GM12891 (cell line): ENCODE measurements around the gene DDAH2.

Experiments
- POLR2A ChIP-seq: IDR thresholded peaks from 2 replicates; pipeline ENCODE4 v1.6.1; 2011; ENCODE audit warnings: low read depth, low read length, control low read depth
- POLR2AphosphoS5 ChIP-seq: IDR thresholded peaks from 2 replicates; pipeline ENCODE4 v1.6.1; 2011; ENCODE audit warnings: low read depth, low read length, control low read depth
- POU2F2 ChIP-seq: IDR thresholded peaks from 2 replicates; pipeline ENCODE4 v1.6.1; 2011; ENCODE audit warnings: low read depth, mild to moderate bottlenecking, control low read depth, low read length, moderate library complexity
- SPI1 ChIP-seq: IDR thresholded peaks from 2 replicates; pipeline ENCODE4 v1.6.1; 2011; ENCODE audit warnings: low read depth, low read length, control low read depth

- TF ChIP-seq POLR2AphosphoS5 (no peak), POLR2A (no peak), SPI1 (no peak), POU2F2 (no peak)
Observed at GRCh38 chr6:31775184-31775583, 46.1 kb upstream of the DDAH2 start.
